NCI-H2081 (cell line): ENCODE results near the gene MED4.
"Not testable (repeated sequence)": the region's sequence is repeated elsewhere in the genome, so short reads cannot be mapped to it uniquely, and the experiment has no call there.

Experiments used
- DNase-seq, 2 experiments: peaks; one replicate each; lab custom pipeline; 2025; lab: John Stamatoyannopoulos, UW

MED4 gene

GRCh38 chr13:48094404-48094780 is 512 bp downstream of the MED4 start:
- no peak for DNase-seq

GRCh38 chr13:48093588-48093987 is 1.3 kb downstream of the MED4 start:
- DNase-seq, result no peak

GRCh38 chr13:48086272-48086671 is 8.6 kb downstream of the MED4 start:
- DNase-seq, result no peak

GRCh38 chr13:48081739-48082138 is 13.2 kb downstream of the MED4 start:
- DNase-seq, result no peak

- peak in 1 of 2 experiments; percentile 0 for DNase-seq
Observed at GRCh38 chr13:48078251-48078656, 16.6 kb downstream of the MED4 start.

GRCh38 chr13:48074006-48074405 is 20.9 kb downstream of the MED4 start:
- DNase-seq, result no peak

GRCh38 chr13:48072787-48073186 is 22.1 kb downstream of the MED4 start:
- no peak for DNase-seq

GRCh38 chr13:48072304-48072703 is 22.6 kb downstream of the MED4 start:
- DNase-seq, result no peak

GRCh38 chr13:48070942-48071341 is 24.0 kb downstream of the MED4 start:
- DNase-seq, result no peak

GRCh38 chr13:48069573-48069972 is 25.3 kb downstream of the MED4 start:
- DNase-seq, result no peak

GRCh38 chr13:48068952-48069351 is 26.0 kb downstream of the MED4 start:
- no peak for DNase-seq

- DNase-seq, result no peak
Observed at GRCh38 chr13:48068036-48068435, 26.9 kb downstream of the MED4 start.

- DNase-seq, result peak in 1 of 2 experiments; percentile 2
Observed at GRCh38 chr13:48066310-48066989, 28.5 kb downstream of the MED4 start.

- not testable (repeated sequence) for DNase-seq
Observed at GRCh38 chr13:48059951-48060350, 35.0 kb downstream of the MED4 start.

- DNase-seq, result not testable (repeated sequence)
Observed at GRCh38 chr13:48058536-48058935, 36.4 kb downstream of the MED4 start.

- no peak for DNase-seq
Observed at GRCh38 chr13:48055712-48056111, 39.2 kb downstream of the MED4 start.

GRCh38 chr13:48054601-48055000 is 40.3 kb downstream of the MED4 start:
- no peak for DNase-seq

- no peak for DNase-seq
Observed at GRCh38 chr13:48050550-48050949, 44.4 kb downstream of the MED4 start.

- no peak for DNase-seq
Observed at GRCh38 chr13:48043789-48044503, 51.0 kb downstream of the MED4 start.

GRCh38 chr13:48042894-48043293 is 52.0 kb downstream of the MED4 start:
- no peak for DNase-seq

- DNase-seq, result no peak
Observed at GRCh38 chr13:48040896-48041295, 54.0 kb downstream of the MED4 start.

GRCh38 chr13:48040049-48040448 is 54.9 kb downstream of the MED4 start:
- DNase-seq, result no peak

- no peak for DNase-seq
Observed at GRCh38 chr13:48038761-48039160, 56.1 kb downstream of the MED4 start.
